C4-2B (cell line): ENCODE results near the gene NR6A1.

ENCODE experiments used
- CTCF ChIP-seq: fragments of 450-650 bp; conservative IDR thresholded peaks from 2 replicates; pipeline ENCODE4 v1.5.1; 2017; ENCODE audit warnings: mild to moderate bottlenecking
- ZFX ChIP-seq: fragments of 450-650 bp; IDR thresholded peaks from 2 replicates; pipeline ENCODE4 v1.6.1; 2017

DNA sequence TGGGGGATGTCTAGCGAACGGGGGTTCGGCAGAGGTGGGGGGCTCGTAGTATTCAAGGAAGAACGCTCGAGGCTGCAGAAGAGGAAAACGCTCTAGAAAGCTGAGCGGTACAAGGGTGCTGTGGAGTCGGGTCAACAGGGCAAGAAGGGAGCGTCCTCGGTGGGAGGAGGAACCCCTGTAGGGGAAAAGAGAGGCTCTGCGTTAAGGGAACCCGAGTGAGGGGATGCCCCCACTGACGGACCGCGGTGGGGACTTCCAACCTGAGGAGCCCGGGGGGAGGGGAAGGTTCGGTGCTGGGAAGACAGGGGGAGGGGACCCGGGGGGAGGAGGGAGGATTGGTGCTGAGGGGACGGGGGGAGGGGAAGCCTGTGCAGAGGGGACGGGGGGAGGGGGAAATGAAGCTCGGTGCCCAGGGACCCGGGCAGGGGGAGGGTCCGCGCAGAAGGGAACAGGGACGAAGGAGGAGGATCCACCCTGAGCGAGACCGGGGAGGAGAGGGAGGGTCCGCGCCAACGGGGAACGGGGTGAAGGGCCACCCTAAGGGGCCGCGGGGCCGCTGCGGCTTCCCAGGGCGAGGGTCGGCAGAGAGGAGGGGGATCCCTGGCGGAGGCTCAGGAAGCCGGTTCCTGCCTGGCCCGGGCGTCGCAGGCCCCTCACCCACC lies 621 bp downstream of the NR6A1 start:
- TF ChIP-seq CTCF (no peak; the same call in 1 of the 2 replicates), ZFX (no peak)
